Heart left ventricle (tissue), 16 donors: ENCODE results near the gene F5. TPM values are rescaled to one million over a fixed set of nuclear protein-coding genes. Genes with fewer than 3 reads are reported as not detected.

Experiments used
- ATAC-seq, 4 donors: fragments of 200-7000 bp; cut with Tn5 transposase; one replicate each; pipeline ENCODE4 v1.9.1; 2020 to 2022; ENCODE audit warnings: moderate library complexity in 4 of 4, mild to moderate bottlenecking in 3 of 4, moderate number of reproducible peaks in 1 of 4
- DNase-seq, 5 donors: peaks; one replicate each; pipeline ENCODE4 v3.0.0-alpha.2; 2020
- H3K27ac ChIP-seq, 12 donors: fragments of 200-600 bp; sonication (generic) in 4 of 12; one replicate each; pipeline versions ENCODE4 v1.5.0 to v1.8.0; 2016 to 2022; ENCODE audit warnings: mild to moderate bottlenecking in 2 of 12
- H3K27me3 ChIP-seq, 9 donors: fragments of 200-600 bp; sonication (generic) in 2 of 9; one replicate each; pipeline versions ENCODE4 v1.5.1 to v1.8.0; 2016 to 2022; ENCODE audit warnings: mild to moderate bottlenecking in 3 of 9
- H3K36me3 ChIP-seq, 9 donors: fragments of 200-600 bp; sonication (generic) in 2 of 9; one replicate each; pipeline versions ENCODE4 v1.5.0 to v1.8.0; 2018 to 2022; ENCODE audit warnings: mild to moderate bottlenecking in 2 of 9
- H3K4me1 ChIP-seq, 12 donors: fragments of 200-600 bp; sonication (generic) in 4 of 12; one replicate each; pipeline versions ENCODE4 v1.5.0 to v1.8.0; 2016 to 2022; ENCODE audit warnings: mild to moderate bottlenecking in 3 of 12
- H3K4me3 ChIP-seq, 12 donors: fragments of 200-600 bp; sonication (generic) in 4 of 12; one replicate each; pipeline versions ENCODE4 v1.5.0 to v1.8.0; 2017 to 2022; ENCODE audit warnings: mild to moderate bottlenecking in 9 of 12, moderate library complexity in 4 of 12
- H3K9me3 ChIP-seq, 12 donors: fragments of 200-600 bp; sonication (generic) in 4 of 12; one replicate each; pipeline versions ENCODE4 v1.5.0 to v1.8.0; 2016 to 2022; ENCODE audit warnings: mild to moderate bottlenecking in 1 of 12
- CTCF ChIP-seq, 12 donors: fragments of 200-600 bp; sonication (generic) in 4 of 12; IDR thresholded peaks; one replicate each; pipeline versions ENCODE4 v1.5.0 to v1.8.0; 2018 to 2022; ENCODE audit warnings: antibody characterized with exemption in 12 of 12, mild to moderate bottlenecking in 5 of 12
- POLR2A ChIP-seq, 2 donors: fragments of 450-650 bp; IDR thresholded peaks; one replicate each; pipeline ENCODE4 v1.6.1; 2017; ENCODE audit warnings: antibody characterized with exemption in 2 of 2, mild to moderate bottlenecking in 2 of 2, moderate library complexity in 2 of 2
- WGBS, 4 donors: extraction: QIAGEN DNeasy Blood & Tissue Kit in 2 of 4; methylation state at CpG; one replicate each; pipeline versions ENCODE4 v1.1.5 to v1.1.7; 2013 to 2018; 5-methylcytosine and 5-hydroxymethylcytosine counted together
- intact Hi-C, 10 donors: fragments of 100-400 bp; cut with DNase I; formaldehyde crosslinking; loops; one replicate each; pipeline versions ENCODE4 v1.11.1 to v1.14.2; 2022
- polyA plus RNA-seq, 2 donors: library from polyadenylated mRNA; stranded (reverse); fragments of 200-250 nt; gene quantifications; one replicate each; pipeline ENCODE4 v1.2.3, GENCODE V29; 2013
- total RNA-seq, 9 donors: library from RNA; depleted of rRNA in 2 of 9; stranded (reverse); fragments of >200 nt in 2 of 9; fragmentation: NEBNext Ultra II Directional in 3 of 9; extraction: Animal tissue kit (Norgen Biotek cat#: 25700) in 3 of 9; gene quantifications; one replicate each; pipeline versions ENCODE4 v1.1.0 to v1.2.4, GENCODE V29; 2016 to 2023
- donor health status: ischemic (EF 13 %, LVEDD 7.1; RV severe dilation, severe dysfunction).
- donor health status: healthy with polysubstance abuse.
- donor health status: DM: no; HTN: yes; CAD: no.
- donor health status: DM: no; HTN: no; CAD: no.
- donor health status: ischemic (EF 25% LVEDD 6.9; RV normal size, moderate dysfunction).
- donor health status: ischemic (EF 25% LVEDD 5.7; RV mildly dilated, moderate dysfunction).
- donor health status: healthy.
- donor health status: DM: yes; HTN: yes; CAD: no.
- donor health status: ischemic (EF 35%, LVEDD 5.7; RV mildly dilated, moderate dysfunction).
- donor health status: nonischemic (EF 11% LVEDD 7.7; RV severe dilation, severe dysfunction).
- donor health status: DM: yes; HTN: yes; CAD: no.
- donor health status: PGD.
- donor health status: ischemic (EF 29% LVEDD 5.4; RV normal size, mild dysfunction).
- donor health status: nonischemic (EF 23%, LVEDD 6.1; RV moderate dilation, normal function).

F5 gene
- total and polyA plus RNA-seq, 11 donors = 0.93 to 43.3 (median 18.0) TPM

GRCh38 chr1:169468982-169469381 lies 117.3 kb downstream of the F5 start:
- Histone ChIP-seq H3K27ac (no peak overlapping the region), H3K4me1 (peaks cover 0 to 6% (median 0%) of the 10 kb centered on the region in 12 donors), H3K9me3 (no peaks in the 10 kb centered on the region), H3K27me3 (no peaks in the 10 kb centered on the region), H3K4me3 (no peak overlapping the region), H3K36me3 (peaks cover 0 to 53% (median 36%) of the 10 kb centered on the region in 9 donors)
- intact Hi-C loops = loop anchor here in 5 of 10 donors (5.0 to 10.0 kb wide), 2 partner anchors 78 to 346 kb away; no protein-coding TSS in a partner anchor
- no peak for ATAC-seq
- TF ChIP-seq CTCF (IDR thresholded peaks at IDR 0.05) (no peak), POLR2A (IDR thresholded peaks at IDR 0.05) (no peak)
- no peak for DNase-seq

- Histone ChIP-seq H3K4me3 (no peak overlapping the region), H3K27ac (no peak overlapping the region), H3K9me3 (no peaks in the 10 kb centered on the region), H3K36me3 (peaks cover 0 to 53% (median 36%) of the 10 kb centered on the region in 9 donors), H3K4me1 (peaks cover 0 to 4% (median 0%) of the 10 kb centered on the region in 12 donors), H3K27me3 (no peaks in the 10 kb centered on the region)
- intact Hi-C loops = loop anchor here in 8 of 10 donors (2.0 to 10.0 kb wide), 4 partner anchors 78 to 348 kb away; no protein-coding TSS in a partner anchor
- peak in 2 of 4 donors; percentile 32 to 35 for ATAC-seq
- no peak for TF ChIP-seq POLR2A (IDR thresholded peaks at IDR 0.05)
- TF ChIP-seq CTCF (IDR thresholded peaks at IDR 0.05) = peak in 10 of 12 donors; percentile 7 to 55 (median 42)
- 84 to 87% (median 86%) methylated on average over 8 of the region's 8 CpGs for WGBS, 4 donors
- DNase-seq = no peak
Measured at GRCh38 chr1:169466259-169467230, 119.7 kb downstream of the F5 start.

GRCh38 chr1:169465281-169465680 lies 121.0 kb downstream of the F5 start:
- intact Hi-C loops = loop anchor here in 5 of 10 donors (5.0 to 10.0 kb wide), 2 partner anchors 82 to 350 kb away; no protein-coding TSS in a partner anchor
- Histone ChIP-seq H3K27ac (no peak overlapping the region), H3K4me3 (no peak overlapping the region), H3K36me3 (peaks cover 0 to 53% (median 36%) of the 10 kb centered on the region in 9 donors), H3K4me1 (peaks cover 0 to 4% (median 0%) of the 10 kb centered on the region in 12 donors), H3K27me3 (peaks cover 0 to 2% (median 0%) of the 10 kb centered on the region in 9 donors), H3K9me3 (no peaks in the 10 kb centered on the region)
- no peak for ATAC-seq
- TF ChIP-seq CTCF (IDR thresholded peaks at IDR 0.05) (no peak), POLR2A (IDR thresholded peaks at IDR 0.05) (no peak)
- DNase-seq = no peak

Other genes with a start within 250 kb of the F5 start
- gene NME7, start 218.7 kb downstream of the F5 start, total RNA-seq = 10 to 100 TPM in 4 of 9 donors, 1 to 10 TPM in 5; 6.9 to 14.9 (median 8.4) TPM
- gene NME7, start 218.7 kb downstream of the F5 start, polyA plus RNA-seq = 10 to 100 TPM in 1 of 2 donors, 1 to 10 TPM in 1; 3.1 to 25.2 TPM
- 10 to 100 TPM; 16.5 to 31.3 (median 23.6) TPM for gene BLZF1, start 218.3 kb downstream of the F5 start, total RNA-seq
- gene BLZF1, start 218.3 kb downstream of the F5 start, polyA plus RNA-seq = 10 to 100 TPM in 1 of 2 donors, 1 to 10 TPM in 1; 7.5 to 18.0 TPM
- gene CCDC181, start 159.0 kb downstream of the F5 start, total RNA-seq = 1 to 10 TPM in 5 of 9 donors, under 1 TPM in 4; 0.24 to 1.5 (median 1.2) TPM
- gene CCDC181, start 159.0 kb downstream of the F5 start, polyA plus RNA-seq = 1 to 10 TPM in 1 of 2 donors, under 1 TPM in 1; 0.42 to 1.8 TPM
- gene SLC19A2, start 100.5 kb downstream of the F5 start, total RNA-seq = 10 to 100 TPM in 6 of 9 donors, 1 to 10 TPM in 3; 8.2 to 27.3 (median 13.8) TPM
- 10 to 100 TPM; 14.9 to 67.2 TPM for gene SLC19A2, start 100.5 kb downstream of the F5 start, polyA plus RNA-seq
- 1 to 10 TPM; 1.1 to 9.7 (median 5.3) TPM for gene SELP, start 43.6 kb upstream of the F5 start, total RNA-seq
- gene SELP, start 43.6 kb upstream of the F5 start, polyA plus RNA-seq = 1 to 10 TPM; 2.2 to 2.3 TPM
- 10 to 100 TPM in 1 of 9 donors, 1 to 10 TPM in 8; 1.3 to 10.6 (median 2.4) TPM for gene SELL, start 125.1 kb upstream of the F5 start, total RNA-seq
- 1 to 10 TPM in 1 of 2 donors, under 1 TPM in 1; 0.34 to 1.6 TPM for gene SELL, start 125.1 kb upstream of the F5 start, polyA plus RNA-seq
- gene SELE, start 147.6 kb upstream of the F5 start, total RNA-seq = 10 to 100 TPM in 2 of 9 donors, 1 to 10 TPM in 4, under 1 TPM in 3; 0.63 to 21.5 (median 2.2) TPM
- gene SELE, start 147.6 kb upstream of the F5 start, polyA plus RNA-seq = 1 to 10 TPM; 2.4 to 3.3 TPM
- gene METTL18, start 208.4 kb upstream of the F5 start, total RNA-seq = 1 to 10 TPM; 2.0 to 8.2 (median 6.0) TPM
- gene METTL18, start 208.4 kb upstream of the F5 start, polyA plus RNA-seq = 1 to 10 TPM; 5.7 to 6.3 TPM